GM19193 (cell line): ENCODE results near the gene SYNE3.

ENCODE experiments used
- POLR2A ChIP-seq: IDR thresholded peaks from 4 replicates; pipeline ENCODE4 v1.6.1; 2011; ENCODE audit not compliant: insufficient read depth, insufficient read length; ENCODE audit errors: extremely low read depth

SYNE3 gene

GRCh38 chr14:95474941-95475340 lies 41.5 kb downstream of the SYNE3 start:
- no peak for TF ChIP-seq POLR2A

- TF ChIP-seq POLR2A, result no peak
Measured at GRCh38 chr14:95474486-95474885, 42.0 kb downstream of the SYNE3 start.

GRCh38 chr14:95472819-95473251 lies 43.6 kb downstream of the SYNE3 start:
- TF ChIP-seq POLR2A, result no peak

GRCh38 chr14:95471476-95471875 lies 45.0 kb downstream of the SYNE3 start:
- TF ChIP-seq POLR2A, result no peak

GRCh38 chr14:95471016-95471415 lies 45.4 kb downstream of the SYNE3 start:
- no peak for TF ChIP-seq POLR2A

- TF ChIP-seq POLR2A, result no peak
Measured at GRCh38 chr14:95469134-95469481, 47.3 kb downstream of the SYNE3 start.

- no peak for TF ChIP-seq POLR2A
Measured at GRCh38 chr14:95468448-95469133, 47.9 kb downstream of the SYNE3 start.

- no peak for TF ChIP-seq POLR2A
Measured at GRCh38 chr14:95467657-95468056, 48.8 kb downstream of the SYNE3 start.

- TF ChIP-seq POLR2A, result no peak
Measured at GRCh38 chr14:95467232-95467631, 49.2 kb downstream of the SYNE3 start.
